HG03097 (cell line): Measurements from ENCODE around the gene NOLC1.

Source experiments
- ATAC-seq: cut with Tn5 transposase; IDR thresholded peaks from one replicate; pipeline ENCODE4 v1.9.1; 2021; ENCODE audit not compliant: unreplicated experiment, low FRiP score

Gene NOLC1

GRCh38 chr10:102200751-102201640, 48.8 kb downstream of the NOLC1 start:
- ATAC-seq, result no peak

- no peak for ATAC-seq
These were observed 50.2 kb downstream of the NOLC1 start for GRCh38 chr10:102202386-102202785.

GRCh38 chr10:102208311-102209035, 56.3 kb downstream of the NOLC1 start:
- no peak for ATAC-seq

GRCh38 chr10:102211615-102212299, 59.6 kb downstream of the NOLC1 start:
- no peak for ATAC-seq
